GM21737 (cell line): Measurements from ENCODE around the gene OPA3.
"Not testable (repeated sequence)": the region's sequence is repeated elsewhere in the genome, so short reads cannot be mapped to it uniquely, and the experiment has no call there.

Experiments
- ATAC-seq: cut with Tn5 transposase; IDR thresholded peaks from one replicate; pipeline ENCODE4 v1.9.1; 2021; ENCODE audit warnings: mild to moderate bottlenecking, moderate library complexity; ENCODE audit not compliant: unreplicated experiment

Gene OPA3

GRCh38 chr19:45584332-45585157, at the start of gene OPA3:
OPA3 (minus strand) TSS chr19:45584802; CDS start chr19:45584764, 38 bp downstream.
- peak; percentile 87 for ATAC-seq

GRCh38 chr19:45632468-45633196, 48.0 kb upstream of the OPA3 start:
- ATAC-seq: no peak

DNA sequence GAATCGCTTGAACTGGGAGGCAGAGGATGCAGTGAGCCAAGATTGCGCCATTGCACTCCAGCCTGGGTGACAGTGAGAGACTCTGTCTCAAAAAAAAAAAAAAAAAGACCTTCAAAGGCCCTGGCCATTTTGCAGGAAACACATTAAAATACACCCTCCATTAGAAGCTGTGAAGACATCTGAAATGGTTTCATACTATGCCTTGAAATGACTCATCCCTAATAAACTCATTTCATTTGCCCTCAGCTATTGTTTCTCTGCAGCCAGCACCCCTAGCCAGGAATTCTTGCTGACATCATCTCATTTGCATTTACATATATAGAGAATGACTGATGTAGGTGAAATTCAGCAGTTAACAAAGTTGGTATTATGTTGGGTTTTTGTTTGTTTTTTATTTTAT, 45.9 kb upstream of the OPA3 start:
- no peak for ATAC-seq

DNA sequence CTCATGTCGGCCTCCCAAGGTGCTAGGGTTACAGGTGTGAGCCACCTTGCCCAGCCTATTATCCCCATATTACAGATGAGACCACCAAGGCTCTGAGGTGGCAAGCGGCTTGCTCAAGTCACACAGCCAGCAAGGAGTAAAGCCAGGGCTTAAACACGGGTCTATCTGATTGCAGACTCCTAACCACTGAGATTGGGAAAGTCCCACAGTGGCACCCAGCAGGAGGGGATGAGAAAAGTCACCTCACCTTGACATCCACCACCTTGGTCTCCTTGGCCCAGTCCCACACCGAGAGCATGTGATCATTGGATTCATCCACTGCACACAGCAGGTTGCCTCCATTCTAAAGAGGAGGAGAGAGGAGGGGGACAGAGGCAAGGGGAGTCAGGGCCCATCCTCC, 45.1 kb upstream of the OPA3 start:
- ATAC-seq: no peak

- not testable (repeated sequence) for ATAC-seq
These were observed 43.6 kb upstream of the OPA3 start for GRCh38 chr19:45628219-45628618.

DNA sequence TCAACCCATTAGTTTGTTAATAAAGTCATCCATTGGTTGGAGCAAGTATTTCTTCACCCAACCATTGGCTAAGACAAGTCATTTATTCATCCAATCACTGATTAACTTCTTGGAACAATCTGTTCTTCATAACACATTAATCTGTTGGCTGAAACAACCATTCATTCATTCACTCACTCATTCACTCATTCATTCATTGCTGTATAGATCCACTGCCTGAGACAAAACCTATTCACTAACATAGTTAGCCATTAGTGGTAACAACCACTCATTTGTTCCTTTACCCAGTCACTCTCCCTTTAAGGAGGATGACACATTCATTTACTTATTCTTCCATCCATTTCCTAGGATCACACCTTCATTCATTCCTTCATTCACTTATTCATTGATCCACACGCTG, 39.4 kb upstream of the OPA3 start:
- ATAC-seq: no peak

DNA sequence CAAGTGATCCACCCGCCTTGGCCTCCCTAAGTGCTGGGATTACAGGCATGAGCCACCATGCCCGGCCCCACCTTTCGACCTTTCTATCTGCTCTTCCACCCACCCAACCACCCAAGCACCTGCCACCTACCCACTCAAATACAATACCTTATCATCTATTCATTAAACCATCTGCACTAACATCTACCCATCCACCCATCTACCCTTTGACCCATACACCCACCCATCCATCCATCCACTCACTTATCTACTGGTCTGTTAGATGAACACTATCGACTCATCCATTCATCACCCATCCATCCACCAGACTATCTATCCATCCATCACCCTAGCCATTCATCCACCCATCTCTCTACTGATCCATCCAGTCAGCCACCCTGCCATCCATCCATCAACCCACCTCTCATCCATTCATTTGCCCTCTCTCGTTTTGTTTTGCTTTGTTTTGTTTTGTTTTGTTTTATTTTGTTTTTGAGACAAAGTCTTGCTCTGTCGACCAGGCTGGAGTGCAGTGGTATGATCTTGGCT, 37.4 kb upstream of the OPA3 start:
- no peak for ATAC-seq

DNA sequence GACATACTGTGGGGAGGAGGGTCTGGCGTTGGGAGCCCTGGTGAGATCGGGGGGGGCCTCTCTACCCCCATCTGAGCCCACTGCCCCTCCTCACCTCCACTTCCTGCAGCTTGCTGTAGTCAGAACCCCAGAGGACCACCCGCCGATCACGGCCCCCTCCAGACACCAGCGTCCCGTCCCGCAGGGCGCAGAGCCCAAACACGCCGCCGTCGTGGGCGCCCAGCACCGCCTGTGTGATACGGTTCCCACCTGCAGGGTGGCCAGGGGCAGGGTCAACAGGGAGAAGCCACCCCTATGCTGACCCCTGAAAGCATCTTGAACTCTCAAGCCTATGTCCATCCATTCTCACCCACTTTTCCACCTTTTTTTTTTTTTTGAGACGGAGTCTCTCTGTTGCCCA, 36.8 kb upstream of the OPA3 start:
- ATAC-seq: no peak

- ATAC-seq: no peak
These were observed 32.1 kb upstream of the OPA3 start for GRCh38 chr19:45616704-45617017.

- ATAC-seq: no peak
These were observed 31.4 kb upstream of the OPA3 start for GRCh38 chr19:45615795-45616703.

- ATAC-seq: not testable (repeated sequence)
These were observed 30.5 kb upstream of the OPA3 start for GRCh38 chr19:45615056-45615455.

DNA sequence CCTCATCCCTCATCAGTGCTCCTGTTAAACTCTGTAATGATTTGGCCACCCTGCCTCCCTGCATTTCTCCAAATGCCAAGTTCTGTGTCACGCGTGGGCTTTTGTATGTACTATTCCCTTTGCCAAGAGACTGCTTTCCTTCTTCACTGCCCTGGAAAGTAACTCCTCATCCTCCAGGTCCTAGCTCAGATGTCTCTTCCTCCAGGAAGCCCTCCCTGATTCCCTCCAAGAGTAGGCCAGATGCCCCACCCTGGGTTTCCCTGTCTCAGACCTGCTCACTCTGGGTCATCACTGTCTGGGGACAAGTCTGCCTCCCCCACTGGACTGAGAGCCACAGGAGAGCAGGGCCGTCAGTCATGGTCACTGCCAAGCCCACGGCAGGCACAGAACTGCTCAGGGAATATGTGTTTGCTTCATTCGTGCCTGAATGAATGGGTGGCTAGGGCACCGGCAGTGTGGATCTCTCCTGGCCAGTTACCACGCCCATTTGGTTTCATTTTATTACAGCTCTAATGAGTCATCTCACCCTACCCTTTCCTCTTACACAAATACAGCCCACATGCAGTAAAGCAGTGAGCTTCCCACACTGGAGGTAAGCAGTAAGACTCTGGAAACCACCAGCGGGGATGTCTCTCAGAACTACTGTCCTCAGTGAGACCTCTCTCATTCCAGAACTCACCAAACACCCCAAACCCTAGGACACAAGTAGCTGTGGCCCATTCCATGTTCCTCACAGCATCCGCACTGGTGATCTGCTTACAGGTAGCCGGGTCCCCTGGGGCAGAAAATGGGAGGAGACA, 29.5 kb upstream of the OPA3 start:
- ATAC-seq: peak; percentile 49

DNA sequence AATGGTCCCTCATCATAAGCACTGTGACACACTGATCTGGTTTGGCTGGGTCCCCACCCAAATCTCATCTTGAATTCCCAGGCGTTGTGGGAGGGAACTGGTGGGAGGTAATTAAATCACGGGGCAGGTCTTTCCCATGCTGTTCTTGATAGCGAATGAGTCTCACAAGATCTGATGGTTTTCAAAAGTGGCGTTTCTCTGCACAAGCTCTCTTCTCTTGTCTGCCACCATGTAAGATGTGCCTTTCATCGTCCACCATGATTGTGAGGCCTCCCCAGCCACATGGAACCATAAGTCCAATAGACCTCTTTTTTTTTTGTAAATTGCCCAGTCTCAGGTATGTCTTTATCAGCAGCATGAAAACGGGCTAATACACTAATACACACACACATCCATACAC, 24.3 kb upstream of the OPA3 start:
- no peak for ATAC-seq

- ATAC-seq: no peak
These were observed 22.7 kb upstream of the OPA3 start for GRCh38 chr19:45607071-45608029.

- no peak for ATAC-seq
These were observed 17.1 kb upstream of the OPA3 start, which contains the start of gene GPR4 for GRCh38 chr19:45601524-45602374. GPR4 (minus strand) TSS chr19:45602212; CDS start chr19:45591866, 10,346 bp downstream.

GRCh38 chr19:45601115-45601514, 16.5 kb upstream of the OPA3 start:
- no peak for ATAC-seq

DNA sequence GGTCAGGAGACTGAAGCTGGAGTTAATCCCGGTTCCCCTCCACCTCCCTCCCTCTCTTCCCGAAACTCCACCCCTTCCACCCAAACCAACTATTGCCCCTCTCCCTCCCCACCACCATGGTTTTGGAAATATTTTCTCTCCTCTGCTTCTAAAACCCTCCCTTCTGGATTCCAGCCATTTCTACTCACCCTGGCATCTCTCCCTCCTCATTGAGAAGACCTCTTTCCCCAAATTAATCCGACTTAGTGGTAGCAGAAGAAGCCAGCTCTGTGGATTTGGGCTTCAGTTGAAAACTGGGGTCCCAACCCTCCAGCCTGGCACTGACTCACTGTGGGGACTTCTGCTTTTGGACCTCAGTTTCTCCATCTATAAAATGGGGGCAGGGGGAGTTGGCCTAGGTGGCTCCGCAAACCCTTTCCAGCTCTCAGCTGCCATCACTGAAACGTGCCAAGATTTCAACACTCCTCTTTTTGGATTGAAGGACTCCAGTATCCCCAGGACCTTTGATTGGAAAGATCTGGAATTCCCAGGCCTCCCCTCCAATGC, 15.8 kb upstream of the OPA3 start:
- ATAC-seq: no peak

GRCh38 chr19:45599286-45599685, 14.7 kb upstream of the OPA3 start:
- no peak for ATAC-seq
